ENCODE results near the gene SLC6A19. TPM values are rescaled to one million over a fixed set of nuclear protein-coding genes. Genes with fewer than 3 reads are reported as not detected.

Gene SLC6A19
- total and polyA plus RNA-seq, 10 of the 15 experiments (the other 5 are each of a cell fraction or from before 2014, with no cell fraction given), result 0.01 to 0.03 TPM; not detected in 8

DNA sequence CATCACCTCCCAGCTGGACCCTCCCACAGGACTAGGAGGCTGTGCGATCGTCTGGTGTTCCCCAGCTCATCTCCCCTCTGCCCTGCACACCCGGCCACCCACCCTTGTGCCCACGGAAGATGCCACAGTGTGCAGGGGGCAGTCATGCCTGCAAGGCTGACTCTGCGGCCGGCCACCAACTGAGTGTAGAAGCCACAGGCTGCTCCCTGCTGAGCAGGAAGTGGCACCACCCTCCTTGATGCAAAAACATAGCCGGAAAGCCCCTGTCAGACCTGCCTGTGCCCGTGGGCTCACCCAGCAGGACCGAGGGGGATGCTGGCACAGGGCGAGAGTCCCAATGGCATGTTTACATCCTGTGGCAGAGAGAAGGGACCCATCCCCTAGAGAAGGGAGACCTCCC is 49.2 kb upstream of the SLC6A19 start (continued):
- TF ChIP-seq ZNF384 (IDR thresholded peaks at IDR 0.05; ENCODE audit: borderline replicate concordance, low read depth, low read length) (no peak), IKZF1 (conservative IDR thresholded peaks at IDR 0.05) (0 out of 2 replicates have a peak, but pooled peaks have one; percentile 44), NR2F1 (conservative IDR thresholded peaks at IDR 0.05) (no peak), HCFC1 (IDR thresholded peaks at IDR 0.05; ENCODE audit: low read length) (no peak), SMAD1 (IDR thresholded peaks at IDR 0.05; ENCODE audit: low read depth, partially characterized antibody) (no peak), MTA2 (IDR thresholded peaks at IDR 0.05; ENCODE audit: low read depth) (0 out of 2 replicates have a peak, but pooled peaks have one; percentile 24), YY1 (IDR thresholded peaks at IDR 0.05; ENCODE audit: low read depth, low read length) (no peak), RELA (IDR thresholded peaks at IDR 0.05; ENCODE audit: borderline replicate concordance, partially characterized antibody) (peak; percentile 35)

GRCh38 chr5:1152771-1153282 is 48.6 kb upstream of the SLC6A19 start:
- FAIRE-seq (no peak), ATAC-seq (no peak), DNase-seq (ENCODE audit: low read depth, low spot score) (no peak)
- Histone ChIP-seq H3K27me3 (replicated peaks in 1 of 2; ENCODE audit: control insufficient read depth in 2 of 2, insufficient read depth in 2 of 2, low read length in 1 of 2) (peaks cover 0 to 2% of the 10 kb centered on the region in 2 experiments; a peak in 3 of 4 replicates), H3K4me1 (ENCODE audit: control insufficient read depth, insufficient read depth, low read length) (no peaks in the 10 kb centered on the region), H3K36me3 (ENCODE audit: control insufficient read depth in 2 of 2, insufficient read depth in 2 of 2, low read length in 1 of 2) (no peaks in the 10 kb centered on the region), H3K4me3 (no peak overlapping the region), H3K4me2 (ENCODE audit: control insufficient read depth, insufficient read depth) (no peak overlapping the region), H3K9ac (ENCODE audit: control insufficient read depth, insufficient read depth, low read length) (no peak overlapping the region), H4K20me1 (ENCODE audit: control insufficient read depth, insufficient read depth) (no peaks in the 10 kb centered on the region), H3K79me2 (ENCODE audit: control insufficient read depth, insufficient read depth, low read length) (no peaks in the 10 kb centered on the region), H3K9me3 (replicated peaks; ENCODE audit: control insufficient read depth, insufficient read depth, low read length) (no peaks in the 10 kb centered on the region; the same call in 2 of the 3 replicates), H3K27ac (ENCODE audit: control insufficient read depth, insufficient read depth) (no peak overlapping the region), H2AFZ (ENCODE audit: control insufficient read depth, low read depth, low read length) (no peak overlapping the region)
- ChIA-PET POLR2A (no interaction called here), RAD21 (ENCODE audit: unreplicated experiment) (interaction anchor here (2.7 kb wide), 1 partner anchor 12 kb away, joined by 7 read pairs; no protein-coding TSS in a partner anchor), CTCF (interaction anchor here (1.4 to 2.8 kb wide), 2 partner anchors 12 to 250 kb away, joined by 3 to 11 read pairs; no protein-coding TSS in a partner anchor), SMC1A (ENCODE audit: uncharacterized antibody, unreplicated experiment) (interaction anchor here (1.0 to 1.6 kb wide), 2 partner anchors 14 to 15 kb away, joined by 3 read pairs; no protein-coding TSS in a partner anchor)
- intact Hi-C loops (cut with micrococcal nuclease; ENCODE audit: unreplicated experiment), result no loop called here
- BruUV-seq (replicated peaks), result no TSS peak
- 5% methylated on average over 15 of the region's 15 CpGs for WGBS (ENCODE audit: insufficient coverage, insufficient replicate concordance, low lambda C conversion rate, missing lambda C conversion rate)
- in situ Hi-C loops (cut with MboI), result no loop called here
- TF ChIP-seq MXI1 (IDR thresholded peaks at IDR 0.05; ENCODE audit: low read depth, low read length), result no peak
- TF ChIP-seq SP1 (IDR thresholded peaks at IDR 0.05; ENCODE audit: low read depth, low read length), result no peak
- TF ChIP-seq, protein P1, sequence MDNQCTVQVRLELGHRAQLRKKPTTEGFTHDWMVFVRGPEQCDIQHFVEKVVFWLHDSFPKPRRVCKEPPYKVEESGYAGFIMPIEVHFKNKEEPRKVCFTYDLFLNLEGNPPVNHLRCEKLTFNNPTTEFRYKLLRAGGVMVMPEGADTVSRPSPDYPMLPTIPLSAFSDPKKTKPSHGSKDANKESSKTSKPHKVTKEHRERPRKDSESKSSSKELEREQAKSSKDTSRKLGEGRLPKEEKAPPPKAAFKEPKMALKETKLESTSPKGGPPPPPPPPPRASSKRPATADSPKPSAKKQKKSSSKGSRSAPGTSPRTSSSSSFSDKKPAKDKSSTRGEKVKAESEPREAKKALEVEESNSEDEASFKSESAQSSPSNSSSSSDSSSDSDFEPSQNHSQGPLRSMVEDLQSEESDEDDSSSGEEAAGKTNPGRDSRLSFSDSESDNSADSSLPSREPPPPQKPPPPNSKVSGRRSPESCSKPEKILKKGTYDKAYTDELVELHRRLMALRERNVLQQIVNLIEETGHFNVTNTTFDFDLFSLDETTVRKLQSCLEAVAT (IDR thresholded peaks at IDR 0.05), result no peak
- no peak for TF ChIP-seq CHD4 (IDR thresholded peaks at IDR 0.05)
- TF ChIP-seq SIX5 (IDR thresholded peaks at IDR 0.05; ENCODE audit: low read depth, low read length, severe bottlenecking), result no peak
- no peak for TF ChIP-seq CBX3 (IDR thresholded peaks at IDR 0.05; ENCODE audit: borderline replicate concordance, low read depth)
- no peak for TF ChIP-seq GATAD2B (conservative IDR thresholded peaks at IDR 0.05; ENCODE audit: low read depth)
- no peak for TF ChIP-seq ATF7 (IDR thresholded peaks at IDR 0.05; ENCODE audit: low read depth)
- TF ChIP-seq CUX1 (IDR thresholded peaks at IDR 0.05; ENCODE audit: insufficient replicate concordance, low read depth, low read length), result no peak
- no peak for TF ChIP-seq RFX5 (IDR thresholded peaks at IDR 0.05; ENCODE audit: low read depth, low read length)
- TF ChIP-seq SREBF1 (IDR thresholded peaks at IDR 0.05; ENCODE audit: low read length), result no peak

Measured in GM12878 (cell line).